ENCODE results near the gene EML4.
"Not testable (repeated sequence)": the region's sequence is repeated elsewhere in the genome, so short reads cannot be mapped to it uniquely, and the experiment has no call there.

The EML4 gene

DNA sequence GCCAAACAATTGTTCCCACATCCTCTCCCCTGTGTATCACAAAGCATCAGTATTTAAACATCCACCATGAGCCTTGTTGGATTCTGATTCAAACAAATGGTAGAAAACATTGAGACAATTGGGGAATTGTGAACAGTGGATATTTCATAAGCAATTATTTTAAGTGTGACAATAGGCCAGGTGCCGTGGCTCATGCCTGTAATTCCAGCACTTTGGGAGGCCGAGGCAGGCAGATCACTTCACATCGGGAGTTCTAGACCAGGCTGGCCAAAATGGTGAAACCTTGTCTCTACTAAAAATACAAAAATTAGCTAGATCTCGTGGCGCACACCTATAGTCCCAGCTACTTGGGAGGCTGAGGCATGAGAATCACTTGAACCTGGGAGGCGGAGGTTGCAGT, 165.7 kb downstream of the EML4 start:
- not testable (repeated sequence) for DNase-seq (ENCODE audit: low read depth in 2 of 2)

GRCh38 chr2:42335514-42336104, 166.5 kb downstream of the EML4 start:
- no peak for DNase-seq (ENCODE audit: low read depth in 2 of 2)

- no peak for DNase-seq (ENCODE audit: low read depth in 2 of 2)
Measured at GRCh38 chr2:42336361-42336965, 167.3 kb downstream of the EML4 start.

DNA sequence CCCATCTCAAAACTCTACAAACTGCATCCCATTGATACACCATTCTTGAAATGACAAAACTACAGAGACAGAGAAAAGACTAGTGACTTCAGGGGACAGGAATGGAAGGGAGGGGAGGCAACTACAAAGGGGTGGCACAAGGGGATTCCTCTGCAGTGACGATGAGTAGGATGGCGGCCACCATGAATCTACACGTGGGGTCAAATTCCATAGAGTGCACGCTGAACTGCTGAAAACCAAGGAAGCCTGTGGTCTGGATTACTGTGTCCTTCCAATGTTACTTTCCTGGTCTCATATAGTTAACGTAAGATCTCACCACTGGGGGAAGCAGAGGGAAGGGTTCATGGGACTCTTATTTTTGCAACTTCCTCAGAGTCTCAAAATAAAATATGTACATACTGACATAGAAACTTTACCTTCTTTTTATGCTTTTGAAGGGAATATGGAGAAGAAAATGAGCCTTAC, 168.2 kb downstream of the EML4 start:
- no peak for DNase-seq (ENCODE audit: low read depth in 2 of 2)

DNA sequence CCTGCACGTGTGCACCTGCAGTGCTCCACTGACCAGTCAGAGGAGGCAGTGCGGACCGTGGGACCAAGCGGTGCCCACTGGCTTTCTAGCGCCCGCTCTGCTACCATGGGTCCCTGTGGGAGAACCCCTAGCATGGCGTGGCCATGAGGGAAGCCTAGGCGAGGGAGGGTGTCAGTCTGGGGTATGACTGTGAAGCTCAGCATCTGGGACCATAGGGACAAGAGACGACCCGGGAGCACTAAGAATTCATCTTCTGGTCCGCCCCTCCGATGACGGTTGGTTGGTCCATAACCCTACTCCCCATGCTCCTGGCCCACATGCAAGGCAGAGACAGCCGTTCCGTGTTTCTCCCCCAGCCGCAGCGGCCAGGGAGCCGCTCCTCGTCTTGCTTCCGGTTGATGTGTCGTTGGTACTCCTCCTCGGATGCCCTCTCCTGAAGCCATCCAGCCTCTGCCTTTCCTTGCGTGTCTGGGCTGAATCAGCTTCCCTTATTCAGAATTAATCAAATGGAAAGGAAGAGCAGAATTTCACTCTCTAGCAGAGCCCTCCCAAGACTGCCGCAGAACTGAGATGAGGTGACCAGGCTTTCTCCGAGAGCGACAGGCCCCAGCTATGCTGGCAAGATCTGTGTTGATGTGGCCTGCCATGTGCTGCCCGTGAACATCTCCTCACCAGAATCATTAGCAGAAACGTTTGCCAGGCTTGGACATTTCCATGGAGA, 168.9 kb downstream of the EML4 start:
- no peak for DNase-seq (ENCODE audit: low read depth in 2 of 2)

DNA sequence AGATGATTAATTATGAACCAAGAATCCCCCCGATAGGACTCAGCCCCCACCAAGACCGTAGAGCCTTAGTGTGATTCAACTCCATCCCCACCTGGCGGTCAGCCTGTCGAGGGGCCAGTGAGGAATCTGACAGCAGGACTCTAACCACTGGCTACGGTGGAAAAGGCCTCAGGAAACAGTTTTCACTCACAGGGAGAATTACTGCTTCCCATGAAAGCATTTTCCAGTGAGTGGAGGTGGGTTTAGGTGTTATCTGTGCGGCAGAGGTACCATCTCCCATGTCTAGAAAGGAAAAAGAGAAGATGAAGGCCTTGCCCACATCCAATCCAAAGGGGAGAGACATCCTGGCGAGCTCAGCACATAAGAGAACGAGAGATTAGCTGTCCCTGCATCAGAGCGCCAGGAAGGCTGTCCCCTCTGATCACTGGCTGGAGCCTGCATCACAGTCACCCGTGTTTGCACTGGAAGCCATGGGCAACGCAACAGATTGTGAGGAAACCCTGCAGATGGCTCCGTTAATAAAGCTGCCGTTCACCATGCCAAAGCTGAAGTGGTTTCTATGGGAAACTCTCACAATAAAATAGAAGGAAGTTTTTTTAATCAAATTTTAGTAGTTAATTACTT, 169.5 kb downstream of the EML4 start:
- no peak for DNase-seq (ENCODE audit: low read depth in 2 of 2)

DNA sequence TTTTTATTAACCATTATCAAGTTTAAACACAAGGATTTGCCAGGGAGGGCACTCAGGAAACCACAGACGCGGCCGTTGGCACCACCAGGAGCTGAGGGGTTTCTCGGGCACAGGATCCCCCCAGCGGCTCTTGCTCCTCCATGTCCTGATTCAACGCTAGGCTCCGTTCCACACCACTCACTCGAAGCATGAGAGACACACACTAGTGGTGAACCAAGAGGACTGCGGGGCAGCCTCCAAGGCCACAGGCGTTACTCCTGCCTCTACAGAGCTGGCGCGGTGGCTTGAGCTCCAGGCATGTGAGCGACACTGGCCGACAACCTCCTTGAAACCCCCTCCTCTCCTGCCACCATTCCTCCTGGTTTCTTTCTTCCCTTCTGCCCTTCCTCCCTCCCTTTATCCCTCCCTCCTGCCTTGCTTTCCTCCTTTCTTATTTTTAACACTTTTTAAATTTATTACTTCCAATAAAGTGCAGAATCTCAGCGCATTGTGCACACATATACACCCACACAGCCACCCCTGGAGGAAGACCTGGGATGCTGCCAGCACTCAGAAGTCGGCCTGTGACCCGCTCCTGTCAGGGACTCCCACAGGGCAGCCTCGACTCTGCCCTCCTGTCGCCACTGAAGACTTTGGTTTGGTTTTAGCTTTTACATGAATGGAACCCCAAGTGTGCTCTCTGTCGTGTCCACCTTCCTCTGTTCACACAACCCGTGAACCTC, 170.2 kb downstream of the EML4 start:
- no peak for DNase-seq (ENCODE audit: low read depth in 2 of 2)

GRCh38 chr2:42340045-42340937, 171.1 kb downstream of the EML4 start:
- no peak for DNase-seq (ENCODE audit: low read depth in 2 of 2)

- no peak for DNase-seq (ENCODE audit: low read depth in 2 of 2)
Measured at GRCh38 chr2:42340938-42341636, 171.9 kb downstream of the EML4 start.

DNA sequence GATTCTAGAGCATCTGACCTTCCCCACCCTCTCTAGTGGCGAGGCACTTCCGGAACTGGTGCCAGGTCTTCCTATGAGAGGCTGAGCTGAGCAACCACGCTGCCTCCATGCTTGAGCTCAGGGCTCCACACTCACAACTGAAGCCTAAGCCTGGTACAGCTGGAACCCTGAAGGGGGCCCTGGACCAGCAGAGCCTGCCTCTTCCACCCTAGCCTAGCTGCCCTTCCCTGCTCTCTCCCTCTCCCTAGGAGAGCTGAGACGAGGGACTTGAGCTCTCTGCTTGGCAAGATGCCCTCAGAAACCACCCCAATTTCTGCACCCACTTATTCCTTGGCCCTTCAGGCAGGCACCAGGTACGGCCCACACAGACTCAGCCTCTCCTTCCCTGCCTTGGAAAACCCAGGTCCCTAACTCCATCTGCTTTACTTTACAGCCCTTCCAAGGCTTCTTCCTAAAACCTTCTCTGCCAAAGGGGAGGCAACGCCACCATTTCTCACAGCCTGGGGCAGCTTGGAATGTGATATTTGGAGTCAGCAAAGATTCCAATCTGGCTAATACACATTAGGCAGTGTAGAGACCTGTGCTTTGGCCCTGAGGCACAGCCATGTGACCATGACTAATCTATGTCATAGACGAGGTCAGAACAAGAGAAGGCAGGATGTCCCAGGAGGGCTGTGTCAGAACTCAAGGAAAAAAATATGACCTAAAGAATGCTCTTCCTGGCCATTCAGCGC, 173.1 kb downstream of the EML4 start:
- no peak for DNase-seq (ENCODE audit: low read depth in 2 of 2)

DNA sequence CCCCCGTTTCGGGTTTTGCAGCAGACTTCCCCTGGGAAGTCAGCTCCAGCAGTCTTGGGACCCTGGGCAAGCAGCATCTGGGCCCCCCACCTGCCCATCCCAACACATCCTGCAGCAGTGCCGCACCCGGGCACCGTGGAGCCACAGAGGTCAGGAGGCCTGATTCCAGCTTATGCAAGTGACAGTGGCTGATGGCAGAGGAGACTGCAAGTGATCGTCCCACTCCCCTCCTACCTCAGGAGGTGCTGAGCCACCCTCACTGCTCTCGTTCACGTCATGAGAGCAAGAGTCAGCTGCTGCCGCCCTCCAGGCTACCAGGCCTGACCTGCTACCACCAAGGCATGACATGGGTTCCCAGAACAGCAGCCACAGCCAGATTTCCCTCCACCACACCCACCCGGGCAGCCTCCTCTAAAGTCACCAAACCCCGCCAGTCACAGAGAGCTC, 173.7 kb downstream of the EML4 start:
- no peak for DNase-seq (ENCODE audit: low read depth in 2 of 2)

DNA sequence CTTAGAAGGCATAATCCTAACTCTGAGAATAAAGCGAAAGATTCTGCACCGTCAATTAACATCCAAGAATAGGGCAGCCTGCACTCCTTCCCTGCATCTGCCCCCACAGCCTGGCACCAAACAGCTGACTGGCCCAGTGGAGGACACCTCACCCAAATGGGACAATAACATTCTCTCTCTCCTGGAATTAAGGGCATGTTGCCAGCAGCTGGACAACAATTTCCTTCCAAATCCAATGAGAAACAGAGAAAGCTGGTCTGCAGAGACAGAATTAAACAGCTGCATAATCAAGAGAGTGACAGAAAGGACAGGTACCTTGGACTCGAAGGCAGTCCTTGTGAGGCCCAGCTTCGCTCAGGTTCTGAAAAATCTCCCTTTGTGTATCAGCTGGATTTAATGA, 176.8 kb downstream of the EML4 start:
- DNase-seq (ENCODE audit: low read depth in 2 of 2), result no peak

GRCh38 chr2:42346856-42347255, 177.7 kb downstream of the EML4 start:
- not testable (repeated sequence) for DNase-seq (ENCODE audit: low read depth in 2 of 2)

- DNase-seq (ENCODE audit: low read depth in 2 of 2), result not testable (repeated sequence)
Measured at GRCh38 chr2:42347518-42347917, 178.4 kb downstream of the EML4 start.

- no peak for DNase-seq (ENCODE audit: low read depth in 2 of 2)
Measured at GRCh38 chr2:42348113-42348805, 179.1 kb downstream of the EML4 start.

DNA sequence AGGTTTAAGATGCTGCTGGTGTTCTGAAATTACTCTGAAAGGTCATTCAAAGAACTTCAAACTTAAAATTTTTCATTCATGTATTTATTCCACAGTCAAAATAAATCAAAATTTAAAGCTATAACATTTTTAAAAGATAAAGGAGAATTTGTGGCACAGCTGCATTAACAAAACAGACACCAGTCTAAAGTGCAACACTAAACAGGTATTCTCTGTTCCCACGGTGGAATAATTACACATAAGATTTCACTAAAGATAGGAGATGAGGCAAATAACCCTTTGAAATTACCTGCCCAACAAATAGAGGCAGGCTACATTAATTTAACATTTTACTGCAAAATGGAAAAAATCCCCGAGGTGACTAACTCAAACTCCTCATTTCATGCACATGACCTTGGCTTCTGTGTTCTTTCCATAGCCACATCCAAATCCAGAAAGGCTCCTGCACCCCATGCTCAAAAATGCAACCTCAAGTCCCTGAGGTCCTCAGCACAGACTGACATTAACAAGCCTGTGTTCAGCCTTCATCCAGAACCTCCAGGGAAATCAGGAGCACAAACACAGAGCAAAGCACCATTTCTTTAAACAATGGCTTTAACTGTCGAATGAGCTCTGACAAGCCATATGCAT, 181.4 kb downstream of the EML4 start:
- DNase-seq (ENCODE audit: low read depth in 2 of 2), result no peak

DNA sequence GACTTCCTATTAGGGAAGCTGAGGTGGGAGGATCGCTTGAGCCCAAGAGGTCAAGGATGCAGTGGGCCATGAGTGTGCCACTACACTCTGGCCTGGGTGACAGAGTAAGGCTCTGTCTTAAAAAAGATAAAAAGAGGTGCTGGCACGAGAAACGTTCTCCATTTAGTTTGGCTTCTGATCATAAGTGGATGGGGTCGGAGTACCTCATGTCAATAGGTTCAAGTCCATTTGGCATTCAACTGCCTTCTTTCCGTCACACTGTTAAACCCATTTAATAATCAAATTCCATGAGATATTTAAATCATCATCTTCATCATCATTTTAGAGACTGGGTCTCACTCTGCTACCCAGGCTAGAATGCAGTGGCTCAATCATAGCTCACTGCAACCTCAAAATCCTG, 182.7 kb downstream of the EML4 start:
- no peak for DNase-seq (ENCODE audit: low read depth in 2 of 2)

- no peak for DNase-seq (ENCODE audit: low read depth in 2 of 2)
Measured at GRCh38 chr2:42353792-42354429, 184.8 kb downstream of the EML4 start.
